Activated naive CD4-positive, alpha-beta T cell treated with anti-CD3 and anti-CD28 coated beads, Interleukin-2, amount 10 ng/mL, durations not matched to agents 5 hours and 36 hours (primary cell): Measurements from ENCODE around the gene NBPF12. TPM values are rescaled to one million over a fixed set of nuclear protein-coding genes. Genes with fewer than 3 reads are reported as not detected.

Experiments
- total RNA-seq, 2 experiments: library from RNA; stranded (reverse); gene quantifications; one replicate each; pipeline ENCODE4 v1.2.3, GENCODE V29; 2021

Gene NBPF12, protein sequence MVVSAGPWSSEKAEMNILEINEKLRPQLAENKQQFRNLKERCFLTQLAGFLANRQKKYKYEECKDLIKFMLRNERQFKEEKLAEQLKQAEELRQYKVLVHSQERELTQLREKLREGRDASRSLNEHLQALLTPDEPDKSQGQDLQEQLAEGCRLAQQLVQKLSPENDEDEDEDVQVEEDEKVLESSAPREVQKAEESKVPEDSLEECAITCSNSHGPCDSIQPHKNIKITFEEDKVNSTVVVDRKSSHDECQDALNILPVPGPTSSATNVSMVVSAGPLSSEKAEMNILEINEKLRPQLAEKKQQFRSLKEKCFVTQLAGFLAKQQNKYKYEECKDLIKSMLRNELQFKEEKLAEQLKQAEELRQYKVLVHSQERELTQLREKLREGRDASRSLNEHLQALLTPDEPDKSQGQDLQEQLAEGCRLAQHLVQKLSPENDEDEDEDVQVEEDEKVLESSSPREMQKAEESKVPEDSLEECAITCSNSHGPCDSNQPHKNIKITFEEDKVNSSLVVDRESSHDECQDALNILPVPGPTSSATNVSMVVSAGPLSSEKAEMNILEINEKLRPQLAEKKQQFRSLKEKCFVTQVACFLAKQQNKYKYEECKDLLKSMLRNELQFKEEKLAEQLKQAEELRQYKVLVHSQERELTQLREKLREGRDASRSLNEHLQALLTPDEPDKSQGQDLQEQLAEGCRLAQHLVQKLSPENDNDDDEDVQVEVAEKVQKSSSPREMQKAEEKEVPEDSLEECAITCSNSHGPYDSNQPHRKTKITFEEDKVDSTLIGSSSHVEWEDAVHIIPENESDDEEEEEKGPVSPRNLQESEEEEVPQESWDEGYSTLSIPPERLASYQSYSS (N-terminal part only)
- total RNA-seq: 10 to 100 TPM; 15.9 to 17.7 TPM

GRCh38 chr1:146938242-146938902 is at the start of gene NBPF12:
TSS of gene NBPF12 (plus strand) at chr1:146938324. CDS start at chr1:146960144, 21,820 bp downstream.

Other genes with a start within 250 kb of the NBPF12 start
- gene PRKAB2, start 234.1 kb downstream of the NBPF12 start, total RNA-seq: 10 to 100 TPM; 11.9 to 12.1 TPM